ENCODE results near the gene QPRT. TPM values are rescaled to one million over a fixed set of nuclear protein-coding genes. Genes with fewer than 3 reads are reported as not detected.

The QPRT gene
- total RNA-seq, 1 experiment from 2014 or later, result 27.9 TPM

DNA sequence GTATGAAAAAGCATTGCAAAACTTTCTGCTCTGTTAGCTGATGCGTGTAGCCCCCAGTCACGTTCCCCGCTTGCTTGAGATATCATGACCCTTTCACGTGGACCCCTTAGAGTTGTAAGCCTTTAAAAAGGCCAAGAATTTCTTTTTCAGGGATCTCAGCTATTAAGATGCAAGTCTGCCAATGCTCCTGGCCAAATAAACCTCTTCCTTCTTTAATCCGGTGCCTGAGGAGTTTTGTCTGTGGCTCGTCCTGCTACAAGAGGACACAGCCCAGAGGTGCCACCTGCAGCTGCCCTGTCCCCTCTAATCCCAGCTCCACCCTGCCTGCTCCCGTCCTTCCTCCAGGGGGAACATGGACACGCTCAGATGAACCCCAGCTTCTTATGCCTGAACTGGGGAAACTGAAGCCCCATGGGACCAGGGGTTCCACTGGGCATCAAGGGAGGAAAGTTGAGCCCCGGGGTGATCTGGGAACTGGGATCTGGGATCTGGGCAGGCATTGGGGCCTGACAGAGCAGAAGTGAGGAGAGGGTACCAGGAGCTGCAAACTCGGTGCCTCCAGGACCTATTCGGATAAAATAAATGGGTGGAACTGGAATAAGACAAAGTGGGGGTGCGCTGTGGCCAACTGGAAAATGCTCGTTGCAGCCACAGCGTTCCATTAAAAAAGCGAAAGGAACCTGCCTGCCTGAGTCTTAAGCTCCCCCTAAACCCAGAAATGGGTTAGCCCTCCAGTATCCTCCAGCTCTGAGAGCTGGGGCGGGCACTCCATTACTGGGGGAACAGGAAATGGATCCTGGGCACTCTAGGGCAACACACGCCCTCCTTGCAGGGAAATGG is 19.7 kb downstream of the QPRT start:
- no peaks in the 10 kb centered on the region for H3K36me3 ChIP-seq (ENCODE audit: control insufficient read depth, insufficient read depth, low read length)
- no peak for DNase-seq (ENCODE audit: low read depth, low spot score)
- H3K4me1 ChIP-seq (ENCODE audit: control insufficient read depth, insufficient read depth, low read length), result no peaks in the 10 kb centered on the region
- no peaks in the 10 kb centered on the region for H3K9me3 ChIP-seq (ENCODE audit: control insufficient read depth, insufficient read depth, low read depth, low read length)
- no peak for ATAC-seq
- in situ Hi-C loops (cut with HindIII; ENCODE audit: low pct_unique_long_range_greater_than_20kb, low sequenced_read_pairs), result no loop called here
- TF ChIP-seq SIN3A (IDR thresholded peaks at IDR 0.05; ENCODE audit: borderline replicate concordance, insufficient read depth, low read depth, low read length), result no peak
- H3K27ac ChIP-seq (ENCODE audit: low read length), result no peak overlapping the region
- ChIA-PET CTCF (interaction anchor here (0.5 to 1.1 kb wide), 2 partner anchors 16 to 22 kb away, joined by 3 read pairs; no protein-coding TSS in a partner anchor), POLR2A (interaction anchor here (0.6 kb wide), 2 partner anchors 53 to 99 kb away, joined by 3 to 8 read pairs; no protein-coding TSS in a partner anchor)
- intact Hi-C loops (cut with micrococcal nuclease; ENCODE audit: unreplicated experiment), result loop anchor here (10.0 kb wide), 1 partner anchor 116 kb away; the partner anchor contains the start of genes PAGR1 and PRRT2
- no peaks in the 10 kb centered on the region for H3K27me3 ChIP-seq (ENCODE audit: control insufficient read depth, insufficient read depth, low read length)
- H3K4me3 ChIP-seq (ENCODE audit: low read depth in 2 of 2, low read length in 2 of 2), result no peak overlapping the region
- no TSS peak for BruUV-seq (replicated peaks)

DNA sequence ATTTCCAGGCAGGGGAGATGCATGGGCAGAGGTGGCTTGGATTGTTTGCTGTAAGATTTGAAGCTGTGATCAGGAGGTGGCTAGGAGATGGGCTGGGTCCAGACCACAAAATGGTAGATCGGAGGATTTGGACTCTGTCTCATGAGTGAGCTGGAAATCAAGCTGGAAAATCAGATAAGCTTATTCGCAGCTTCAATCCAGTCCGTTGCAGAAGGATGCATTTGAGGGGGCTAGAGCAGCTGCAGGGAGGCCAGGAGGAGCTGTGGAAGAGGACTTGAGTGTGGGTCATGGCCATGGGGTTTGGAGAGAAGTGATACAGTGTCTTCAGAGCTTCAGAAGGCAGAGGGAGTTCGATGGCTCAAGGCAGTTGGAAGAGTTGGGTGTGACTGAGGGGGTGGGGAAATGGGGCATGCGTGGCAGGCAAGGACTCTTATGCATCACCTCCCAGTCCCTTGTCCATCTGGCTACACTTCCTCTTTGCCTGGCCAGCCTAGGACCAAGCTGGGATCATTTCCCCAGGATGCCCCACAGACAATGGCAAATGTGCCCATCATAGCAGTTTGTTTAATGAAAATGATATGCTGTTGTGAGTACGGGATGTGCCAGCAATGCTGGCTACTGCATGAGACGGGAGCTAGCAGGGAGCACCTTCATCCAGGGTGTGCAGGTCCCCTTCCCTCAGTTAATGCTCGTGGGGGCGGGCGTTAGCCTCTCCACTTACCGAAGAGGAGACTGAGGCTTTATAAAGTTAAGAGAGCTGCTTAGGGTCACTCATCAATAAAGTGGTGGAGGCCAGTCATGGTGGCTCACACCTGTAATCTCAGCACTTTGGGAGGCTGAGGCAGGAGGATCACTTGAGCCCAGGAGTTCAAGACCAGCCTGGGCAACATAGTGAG is 20.6 kb downstream of the QPRT start:
- intact Hi-C loops (cut with micrococcal nuclease; ENCODE audit: unreplicated experiment) (loop anchor here (10.0 kb wide), 1 partner anchor 115 kb away; the partner anchor contains the start of genes PAGR1 and PRRT2), in situ Hi-C loops (cut with HindIII; ENCODE audit: low pct_unique_long_range_greater_than_20kb, low sequenced_read_pairs) (no loop called here)
- DNase-seq (ENCODE audit: low read depth, low spot score) (no peak), ATAC-seq (no peak)
- ChIA-PET POLR2A (interaction anchor here (0.6 kb wide), 1 partner anchor 52 kb away, joined by 8 read pairs; no protein-coding TSS in a partner anchor), CTCF (interaction anchor here (0.5 to 1.4 kb wide), 12 partner anchors 8 to 332 kb away, joined by 3 to 20 read pairs (median 4); partner anchors contain the start of gene PAGR1)
- TF ChIP-seq, protein P1, sequence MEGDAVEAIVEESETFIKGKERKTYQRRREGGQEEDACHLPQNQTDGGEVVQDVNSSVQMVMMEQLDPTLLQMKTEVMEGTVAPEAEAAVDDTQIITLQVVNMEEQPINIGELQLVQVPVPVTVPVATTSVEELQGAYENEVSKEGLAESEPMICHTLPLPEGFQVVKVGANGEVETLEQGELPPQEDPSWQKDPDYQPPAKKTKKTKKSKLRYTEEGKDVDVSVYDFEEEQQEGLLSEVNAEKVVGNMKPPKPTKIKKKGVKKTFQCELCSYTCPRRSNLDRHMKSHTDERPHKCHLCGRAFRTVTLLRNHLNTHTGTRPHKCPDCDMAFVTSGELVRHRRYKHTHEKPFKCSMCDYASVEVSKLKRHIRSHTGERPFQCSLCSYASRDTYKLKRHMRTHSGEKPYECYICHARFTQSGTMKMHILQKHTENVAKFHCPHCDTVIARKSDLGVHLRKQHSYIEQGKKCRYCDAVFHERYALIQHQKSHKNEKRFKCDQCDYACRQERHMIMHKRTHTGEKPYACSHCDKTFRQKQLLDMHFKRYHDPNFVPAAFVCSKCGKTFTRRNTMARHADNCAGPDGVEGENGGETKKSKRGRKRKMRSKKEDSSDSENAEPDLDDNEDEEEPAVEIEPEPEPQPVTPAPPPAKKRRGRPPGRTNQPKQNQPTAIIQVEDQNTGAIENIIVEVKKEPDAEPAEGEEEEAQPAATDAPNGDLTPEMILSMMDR (IDR thresholded peaks at IDR 0.05), result no peak
- TF ChIP-seq SIN3A (IDR thresholded peaks at IDR 0.05; ENCODE audit: borderline replicate concordance, insufficient read depth, low read depth, low read length), result no peak
- no peak for TF ChIP-seq TCF7L2 (IDR thresholded peaks at IDR 0.05; ENCODE audit: low read depth, low read length)
- TF ChIP-seq, protein P2, sequence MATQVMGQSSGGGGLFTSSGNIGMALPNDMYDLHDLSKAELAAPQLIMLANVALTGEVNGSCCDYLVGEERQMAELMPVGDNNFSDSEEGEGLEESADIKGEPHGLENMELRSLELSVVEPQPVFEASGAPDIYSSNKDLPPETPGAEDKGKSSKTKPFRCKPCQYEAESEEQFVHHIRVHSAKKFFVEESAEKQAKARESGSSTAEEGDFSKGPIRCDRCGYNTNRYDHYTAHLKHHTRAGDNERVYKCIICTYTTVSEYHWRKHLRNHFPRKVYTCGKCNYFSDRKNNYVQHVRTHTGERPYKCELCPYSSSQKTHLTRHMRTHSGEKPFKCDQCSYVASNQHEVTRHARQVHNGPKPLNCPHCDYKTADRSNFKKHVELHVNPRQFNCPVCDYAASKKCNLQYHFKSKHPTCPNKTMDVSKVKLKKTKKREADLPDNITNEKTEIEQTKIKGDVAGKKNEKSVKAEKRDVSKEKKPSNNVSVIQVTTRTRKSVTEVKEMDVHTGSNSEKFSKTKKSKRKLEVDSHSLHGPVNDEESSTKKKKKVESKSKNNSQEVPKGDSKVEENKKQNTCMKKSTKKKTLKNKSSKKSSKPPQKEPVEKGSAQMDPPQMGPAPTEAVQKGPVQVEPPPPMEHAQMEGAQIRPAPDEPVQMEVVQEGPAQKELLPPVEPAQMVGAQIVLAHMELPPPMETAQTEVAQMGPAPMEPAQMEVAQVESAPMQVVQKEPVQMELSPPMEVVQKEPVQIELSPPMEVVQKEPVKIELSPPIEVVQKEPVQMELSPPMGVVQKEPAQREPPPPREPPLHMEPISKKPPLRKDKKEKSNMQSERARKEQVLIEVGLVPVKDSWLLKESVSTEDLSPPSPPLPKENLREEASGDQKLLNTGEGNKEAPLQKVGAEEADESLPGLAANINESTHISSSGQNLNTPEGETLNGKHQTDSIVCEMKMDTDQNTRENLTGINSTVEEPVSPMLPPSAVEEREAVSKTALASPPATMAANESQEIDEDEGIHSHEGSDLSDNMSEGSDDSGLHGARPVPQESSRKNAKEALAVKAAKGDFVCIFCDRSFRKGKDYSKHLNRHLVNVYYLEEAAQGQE (IDR thresholded peaks at IDR 0.05; ENCODE audit: insufficient read depth in 1 of 2, low read depth in 2 of 2, low read length in 1 of 2), result no peak
- TF ChIP-seq POLR2AphosphoS5 (IDR thresholded peaks at IDR 0.05; ENCODE audit: low read depth, low read length), result no peak
- BruUV-seq (replicated peaks), result no TSS peak
- Histone ChIP-seq H3K4me3 (ENCODE audit: low read depth in 2 of 2, low read length in 2 of 2) (no peak overlapping the region), H3K27ac (ENCODE audit: low read length) (no peak overlapping the region), H3K36me3 (ENCODE audit: control insufficient read depth, insufficient read depth, low read length) (no peaks in the 10 kb centered on the region), H3K27me3 (ENCODE audit: control insufficient read depth, insufficient read depth, low read length) (no peaks in the 10 kb centered on the region), H3K9me3 (ENCODE audit: control insufficient read depth, insufficient read depth, low read depth, low read length) (no peaks in the 10 kb centered on the region), H3K4me1 (ENCODE audit: control insufficient read depth, insufficient read depth, low read length) (no peaks in the 10 kb centered on the region)
